GM18867 (cell line): ENCODE measurements around the gene SNX30.

ENCODE experiments used
- ATAC-seq: cut with Tn5 transposase; IDR thresholded peaks from one replicate; pipeline ENCODE4 v1.9.1; 2021; ENCODE audit warnings: mild to moderate bottlenecking, moderate library complexity; ENCODE audit not compliant: unreplicated experiment

SNX30 gene

GRCh38 chr9:112782218-112782617, 31.7 kb downstream of the SNX30 start:
- ATAC-seq: no peak

GRCh38 chr9:112783551-112783954, 33.0 kb downstream of the SNX30 start:
- no peak for ATAC-seq

DNA sequence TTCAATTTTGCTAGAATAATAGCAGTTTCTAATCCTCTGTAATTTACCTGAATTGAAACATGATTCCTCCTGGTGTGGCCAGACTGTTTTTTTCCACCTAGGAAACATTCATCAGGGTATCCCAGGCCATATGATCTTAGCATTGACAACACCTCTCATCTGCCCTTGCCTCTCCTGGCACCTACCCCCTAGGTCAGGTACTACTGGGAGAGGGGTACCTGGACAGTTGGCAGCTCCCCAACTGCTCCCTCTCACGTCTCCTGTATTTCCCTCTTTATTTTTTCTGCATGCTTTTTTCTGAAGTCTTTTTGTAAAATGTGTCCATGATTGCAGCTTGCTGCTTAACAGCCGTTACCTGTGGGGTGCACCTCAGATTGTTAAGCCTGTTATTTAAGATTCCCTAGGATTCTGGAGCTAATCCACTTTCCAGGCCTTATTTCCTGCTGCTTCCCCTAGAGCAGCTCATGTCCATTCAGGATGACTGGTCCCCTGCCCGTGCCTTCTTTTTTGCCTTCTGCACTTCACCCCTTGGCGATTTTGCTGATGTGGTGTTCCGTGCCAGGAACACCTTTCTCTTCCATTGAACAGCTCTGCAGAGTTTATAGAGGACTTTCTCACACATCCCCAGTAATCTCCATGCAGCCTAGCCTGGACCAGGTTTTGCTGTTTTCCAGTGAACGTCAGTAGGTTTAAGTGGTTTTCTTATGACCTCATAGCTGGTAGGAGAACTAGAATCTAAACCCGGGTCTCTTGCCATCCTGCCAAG, 33.6 kb downstream of the SNX30 start:
- no peak for ATAC-seq

GRCh38 chr9:112785986-112786385, 35.4 kb downstream of the SNX30 start:
- no peak for ATAC-seq

- ATAC-seq: no peak
Observed at GRCh38 chr9:112786829-112787520, 36.4 kb downstream of the SNX30 start.

DNA sequence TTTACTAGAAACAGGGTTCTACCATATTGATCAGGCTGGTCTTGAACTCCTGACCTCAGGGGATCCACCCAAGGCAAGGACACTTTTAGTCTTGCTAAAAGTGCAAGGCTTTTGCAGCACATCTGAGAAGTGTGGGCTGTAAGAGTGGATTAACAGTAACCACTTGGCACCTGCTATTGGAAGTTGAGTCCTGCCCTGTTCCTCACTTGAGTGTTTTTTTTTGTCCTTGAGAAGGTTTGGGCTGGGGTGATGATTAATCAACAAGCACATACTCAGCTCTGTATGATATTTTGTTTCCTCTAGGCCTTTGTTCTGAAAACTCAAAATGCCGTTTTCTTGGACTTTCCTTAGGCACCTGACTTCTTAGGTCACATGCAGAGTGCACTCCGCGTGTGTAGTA, 37.4 kb downstream of the SNX30 start:
- no peak for ATAC-seq

GRCh38 chr9:112789473-112789872, 38.9 kb downstream of the SNX30 start:
- ATAC-seq: no peak

DNA sequence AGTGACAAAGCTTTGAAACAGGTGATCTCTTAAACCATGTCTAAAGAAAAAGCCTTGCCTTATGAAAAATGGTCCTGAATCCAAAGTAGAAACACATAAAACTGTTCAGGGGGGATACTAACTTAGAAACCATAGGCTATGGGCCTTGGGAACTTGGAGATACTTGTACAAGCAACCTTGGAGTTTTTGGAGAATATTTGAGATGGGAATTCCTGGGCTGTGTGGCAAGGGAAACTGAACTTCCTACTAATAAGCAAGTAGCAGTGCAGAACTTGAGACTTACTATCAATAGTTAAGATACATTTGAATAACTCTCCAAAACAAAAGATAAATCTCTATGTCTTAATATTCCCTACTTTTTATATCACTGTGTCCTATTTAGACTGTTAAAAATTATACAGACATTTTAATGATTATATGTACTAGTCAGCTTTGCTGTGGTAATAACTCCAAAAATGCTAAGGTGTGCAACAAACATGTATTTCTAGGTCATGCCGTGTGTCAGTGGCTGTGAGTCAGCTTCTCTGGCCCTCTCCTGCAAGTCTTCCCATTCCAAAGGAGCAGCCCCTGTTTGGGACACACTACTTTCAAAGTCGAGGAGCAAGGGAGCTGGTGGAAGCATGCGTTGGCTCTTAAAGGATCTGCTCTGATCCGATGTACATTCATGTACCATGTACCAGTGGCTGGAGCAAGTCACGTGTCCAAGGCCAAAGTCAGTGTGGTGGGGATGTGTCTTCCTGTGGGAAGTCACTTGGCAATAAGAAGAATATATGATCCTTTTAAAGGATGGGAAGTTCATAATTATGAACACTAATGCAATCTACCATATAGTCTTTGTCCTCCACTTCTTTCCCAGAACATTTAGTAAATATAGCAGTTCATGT, 39.6 kb downstream of the SNX30 start:
- ATAC-seq: no peak

GRCh38 chr9:112792670-112793069, 42.1 kb downstream of the SNX30 start:
- no peak for ATAC-seq

DNA sequence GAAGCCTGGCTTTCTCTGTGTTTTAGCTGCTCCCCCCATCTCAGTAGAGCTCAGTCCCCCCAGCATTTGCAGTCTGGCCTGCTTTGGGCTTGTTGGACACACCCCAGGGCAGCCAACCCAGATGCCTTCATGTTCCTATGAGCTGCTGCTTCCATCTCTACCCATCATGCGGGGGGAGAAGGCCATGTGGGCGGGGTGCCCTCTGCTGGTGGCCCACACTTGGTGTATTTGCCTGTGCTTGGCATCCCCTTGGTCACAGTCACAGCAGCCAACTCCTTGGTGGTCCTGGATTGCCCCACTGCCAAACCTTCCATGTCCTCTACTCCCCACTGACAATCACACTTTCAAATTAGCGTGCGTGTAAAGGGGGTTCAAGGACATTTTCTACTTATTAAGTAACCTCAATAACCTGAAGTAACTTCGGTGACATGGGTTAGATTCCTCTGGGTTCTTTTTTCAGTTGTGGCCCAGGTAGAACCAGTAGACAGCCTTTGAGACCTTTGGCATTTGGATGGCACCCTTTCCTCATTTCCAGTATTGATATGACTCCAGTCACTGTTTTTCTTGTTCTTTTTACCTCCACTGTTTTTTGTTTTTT, 42.8 kb downstream of the SNX30 start:
- peak; percentile 88 for ATAC-seq

GRCh38 chr9:112794731-112795130, 44.2 kb downstream of the SNX30 start:
- ATAC-seq: no peak

- ATAC-seq: no peak
Observed at GRCh38 chr9:112795921-112796320, 45.4 kb downstream of the SNX30 start.

DNA sequence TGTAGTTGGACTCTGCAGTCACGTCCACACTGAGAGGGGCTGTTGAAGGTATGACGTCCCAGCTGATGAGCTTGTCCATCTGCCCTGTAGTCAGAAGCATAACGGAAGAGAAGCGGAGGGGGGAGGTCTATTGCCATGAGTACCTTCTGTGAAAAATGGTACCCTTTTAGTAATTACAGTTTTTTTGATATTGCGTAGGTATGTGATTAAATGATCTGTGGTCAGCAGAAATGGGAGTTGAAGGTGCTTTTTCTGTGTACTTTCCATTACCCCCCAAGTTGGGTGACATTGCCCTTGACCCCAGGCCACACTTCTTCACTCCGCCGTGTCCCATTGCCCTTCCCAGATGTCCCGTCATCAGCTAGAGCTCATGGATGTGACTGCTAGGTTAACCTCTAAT, 45.9 kb downstream of the SNX30 start:
- ATAC-seq: no peak

GRCh38 chr9:112809351-112809848, 58.8 kb downstream of the SNX30 start:
- peak; percentile 97 for ATAC-seq

- no peak for ATAC-seq
Observed at GRCh38 chr9:112809906-112810305, 59.3 kb downstream of the SNX30 start.

DNA sequence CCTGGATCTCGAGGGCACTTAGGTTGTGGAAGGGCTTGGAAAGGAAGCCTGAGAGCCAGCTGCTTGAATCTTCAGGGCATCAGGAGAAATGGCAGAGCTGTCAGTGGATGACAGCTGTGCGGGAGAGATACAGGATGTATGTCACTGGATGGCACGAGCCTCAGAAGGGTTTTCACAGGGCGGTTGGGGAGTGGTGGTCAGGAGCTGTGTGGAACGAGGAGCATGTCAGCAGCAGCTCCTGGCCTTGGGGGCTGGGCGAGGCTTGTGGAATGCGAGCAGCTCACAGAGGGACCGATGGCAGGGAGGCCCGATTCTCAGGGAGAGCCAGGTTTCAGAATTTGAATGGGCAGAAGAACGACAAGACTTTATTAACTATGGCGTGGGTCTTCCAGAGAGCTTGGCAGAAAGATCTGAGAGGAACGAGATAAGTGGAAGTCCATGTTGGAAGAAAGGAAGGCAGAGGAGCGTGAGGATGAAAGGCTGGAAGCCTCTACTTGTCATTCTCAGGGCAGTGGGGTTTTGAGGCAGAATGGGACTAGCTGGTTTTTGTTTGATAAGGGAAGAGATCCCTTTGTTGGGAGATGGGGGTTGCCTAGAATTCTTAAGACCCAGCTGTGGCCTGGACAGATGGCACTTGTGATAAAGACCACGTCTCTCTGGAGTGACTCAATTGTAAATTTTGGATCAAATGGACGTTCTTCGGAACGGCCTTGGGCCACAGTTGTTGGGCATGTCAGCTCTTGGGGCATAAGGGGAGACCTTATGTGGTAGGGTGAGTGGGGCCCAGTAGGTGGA, 60.3 kb downstream of the SNX30 start:
- no peak for ATAC-seq

GRCh38 chr9:112811518-112811917, 61.0 kb downstream of the SNX30 start:
- no peak for ATAC-seq

DNA sequence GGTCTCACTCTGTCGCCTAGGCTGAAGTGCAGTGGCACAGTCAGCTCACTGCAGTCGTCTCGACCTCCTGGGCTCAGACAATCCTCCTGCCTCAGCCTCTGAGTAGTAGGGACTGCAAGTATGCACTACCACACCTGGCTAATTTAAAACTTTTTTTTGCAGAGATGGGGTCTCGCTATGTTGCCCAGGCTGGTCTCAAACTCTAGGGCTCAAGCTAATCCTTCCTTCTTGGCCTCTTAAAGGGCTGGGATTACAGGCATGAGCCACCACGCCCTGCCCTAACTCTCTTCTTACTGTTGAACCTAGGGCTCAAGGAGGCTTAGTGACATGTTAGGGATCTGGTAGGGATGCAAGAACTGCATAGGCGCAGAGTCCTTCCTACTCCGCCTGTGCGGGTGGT, 65.3 kb downstream of the SNX30 start:
- ATAC-seq: no peak

DNA sequence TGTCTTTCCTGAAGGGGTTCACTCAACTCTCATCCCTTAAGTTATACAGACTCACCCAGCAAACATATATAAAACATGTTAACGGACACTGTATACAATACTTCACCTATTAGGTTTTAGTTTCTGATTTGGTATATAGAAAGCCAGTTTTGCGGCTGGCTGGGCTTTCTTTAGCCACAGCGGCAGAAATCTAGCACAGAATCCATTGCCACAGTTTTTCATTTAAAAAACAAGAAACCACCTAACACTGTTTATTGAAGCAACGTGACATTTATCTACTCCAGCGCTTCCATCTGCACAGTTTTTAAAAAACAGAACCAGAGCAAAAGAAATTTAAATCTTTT, 67.3 kb downstream of the SNX30 start:
- ATAC-seq: peak; percentile 52
